ENCODE results near the gene PLBD2.

DNA sequence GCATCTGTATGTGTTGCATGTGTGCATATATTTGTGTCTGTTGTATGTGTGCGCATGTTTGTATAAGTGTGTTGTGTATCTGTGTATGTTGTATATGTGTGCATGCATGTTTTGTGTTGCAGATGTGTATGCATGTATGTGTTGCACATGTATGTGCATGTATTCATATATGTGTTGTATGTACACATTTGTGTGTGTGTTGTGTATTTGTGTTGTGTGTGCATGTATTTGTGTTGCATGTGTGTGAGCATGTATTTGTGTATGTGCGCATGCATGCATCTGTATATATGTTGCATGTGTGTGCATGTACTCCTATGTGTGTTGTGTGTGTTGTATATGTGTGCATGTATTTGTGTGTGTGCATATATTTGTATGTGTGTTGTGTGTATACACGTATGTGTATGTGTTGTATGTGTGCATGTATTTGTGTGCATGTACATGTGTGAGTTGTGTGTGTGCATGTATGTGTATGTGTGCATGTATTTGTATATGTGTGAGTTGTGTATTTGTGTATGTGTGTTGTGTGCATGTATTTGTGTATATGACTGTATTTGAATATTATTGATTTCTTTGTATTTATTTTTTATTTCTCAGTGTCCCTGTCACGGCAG lies 40.2 kb upstream of the PLBD2 start:
- TF ChIP-seq, protein P1, sequence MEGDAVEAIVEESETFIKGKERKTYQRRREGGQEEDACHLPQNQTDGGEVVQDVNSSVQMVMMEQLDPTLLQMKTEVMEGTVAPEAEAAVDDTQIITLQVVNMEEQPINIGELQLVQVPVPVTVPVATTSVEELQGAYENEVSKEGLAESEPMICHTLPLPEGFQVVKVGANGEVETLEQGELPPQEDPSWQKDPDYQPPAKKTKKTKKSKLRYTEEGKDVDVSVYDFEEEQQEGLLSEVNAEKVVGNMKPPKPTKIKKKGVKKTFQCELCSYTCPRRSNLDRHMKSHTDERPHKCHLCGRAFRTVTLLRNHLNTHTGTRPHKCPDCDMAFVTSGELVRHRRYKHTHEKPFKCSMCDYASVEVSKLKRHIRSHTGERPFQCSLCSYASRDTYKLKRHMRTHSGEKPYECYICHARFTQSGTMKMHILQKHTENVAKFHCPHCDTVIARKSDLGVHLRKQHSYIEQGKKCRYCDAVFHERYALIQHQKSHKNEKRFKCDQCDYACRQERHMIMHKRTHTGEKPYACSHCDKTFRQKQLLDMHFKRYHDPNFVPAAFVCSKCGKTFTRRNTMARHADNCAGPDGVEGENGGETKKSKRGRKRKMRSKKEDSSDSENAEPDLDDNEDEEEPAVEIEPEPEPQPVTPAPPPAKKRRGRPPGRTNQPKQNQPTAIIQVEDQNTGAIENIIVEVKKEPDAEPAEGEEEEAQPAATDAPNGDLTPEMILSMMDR (conservative IDR thresholded peaks at IDR 0.05; ENCODE audit: low read length): no peak
- TF ChIP-seq EZH2phosphoT487 (IDR thresholded peaks at IDR 0.05; ENCODE audit: borderline replicate concordance, low read depth, low read length): no peak

All from OCI-LY7 (cell line).